Liver (tissue), 9 donors: ENCODE results near the gene UBE2A. TPM values are rescaled to one million over a fixed set of nuclear protein-coding genes. Genes with fewer than 3 reads are reported as not detected.

Source experiments
- DNase-seq: peaks from one replicate; pipeline ENCODE4 v3.0.0-alpha.2; 2017; ENCODE audit warnings: low spot score
- H3K27ac ChIP-seq, 2 donors: one replicate each; pipeline ENCODE4 v1.7.0; 2013; ENCODE audit warnings: inconsistent platforms in 2 of 2, low read length in 2 of 2, control low read depth in 1 of 2, low read depth in 1 of 2, mild to moderate bottlenecking in 1 of 2
- H3K27me3 ChIP-seq, 4 donors: one replicate each; pipeline versions ENCODE4 v1.6.1 to v1.7.0; 2013; ENCODE audit warnings: low read length in 3 of 4, inconsistent platforms in 1 of 4, mild to moderate bottlenecking in 1 of 4, moderate library complexity in 1 of 4; ENCODE audit not compliant: control insufficient read depth in 4 of 4, insufficient read depth in 4 of 4
- H3K36me3 ChIP-seq, 4 donors: one replicate each; pipeline versions ENCODE4 v1.6.1 to v1.7.0; 2013; ENCODE audit warnings: low read length in 3 of 4, mild to moderate bottlenecking in 3 of 4, low read depth in 1 of 4, moderate library complexity in 1 of 4; ENCODE audit not compliant: control insufficient read depth in 4 of 4, insufficient read depth in 3 of 4
- H3K4me1 ChIP-seq, 4 donors: one replicate each; pipeline versions ENCODE4 v1.6.1 to v1.7.0; 2013; ENCODE audit warnings: low read length in 3 of 4, mild to moderate bottlenecking in 3 of 4, moderate library complexity in 1 of 4; ENCODE audit not compliant: control insufficient read depth in 4 of 4, insufficient read depth in 4 of 4
- H3K4me3 ChIP-seq, 3 donors: one replicate each; pipeline versions ENCODE4 v1.6.1 to v1.7.0; 2013; ENCODE audit warnings: low read length in 3 of 3, control low read depth in 1 of 3, low read depth in 1 of 3, mild to moderate bottlenecking in 1 of 3
- H3K9ac ChIP-seq, 2 donors: one replicate each; pipeline ENCODE4 v1.7.0; 2013; ENCODE audit warnings: low read length in 2 of 2, mild to moderate bottlenecking in 2 of 2, moderate library complexity in 2 of 2, control low read depth in 1 of 2, low read depth in 1 of 2
- H3K9me3 ChIP-seq, 4 donors: one replicate each; pipeline versions ENCODE4 v1.6.1 to v1.7.0; 2013; ENCODE audit warnings: low read length in 3 of 4; ENCODE audit not compliant: control insufficient read depth in 4 of 4
- CTCF ChIP-seq: fragments of 150-350 bp; IDR thresholded peaks from 2 replicates; pipeline ENCODE4 v1.5.1; 2017; ENCODE audit warnings: improper control_type of control experiment, low read depth, low read length; ENCODE audit not compliant: missing input control
- EGR1 ChIP-seq, 2 donors: IDR thresholded peaks; 2 replicates each; pipeline ENCODE4 v1.6.1; 2016 to 2018; ENCODE audit warnings: antibody characterized with exemption in 2 of 2, low read depth in 2 of 2
- FOXA1 ChIP-seq: IDR thresholded peaks from 2 replicates; pipeline ENCODE4 v1.6.1; 2016; ENCODE audit warnings: antibody characterized with exemption
- FOXA2 ChIP-seq: IDR thresholded peaks from 2 replicates; pipeline ENCODE4 v1.6.1; 2016; ENCODE audit warnings: antibody characterized with exemption
- GABPA ChIP-seq, 2 donors: IDR thresholded peaks in 1 of 2; conservative IDR thresholded peaks in 1 of 2; 2 replicates each; pipeline ENCODE4 v1.6.1; 2016; ENCODE audit warnings: antibody characterized with exemption in 2 of 2, mild to moderate bottlenecking in 1 of 2, moderate library complexity in 1 of 2
- HNF4A ChIP-seq, 2 donors: conservative IDR thresholded peaks; 2 replicates each; pipeline ENCODE4 v1.6.1; 2016; ENCODE audit warnings: antibody characterized with exemption in 2 of 2, mild to moderate bottlenecking in 2 of 2
- HNF4G ChIP-seq: IDR thresholded peaks from 2 replicates; pipeline ENCODE4 v1.6.1; 2016; ENCODE audit warnings: antibody characterized with exemption
- JUND ChIP-seq, 2 donors: IDR thresholded peaks; 2 replicates each; pipeline ENCODE4 v1.6.1; 2016; ENCODE audit warnings: antibody characterized with exemption in 2 of 2
- NR2F2 ChIP-seq: IDR thresholded peaks from 2 replicates; pipeline ENCODE4 v1.6.1; 2016; ENCODE audit warnings: antibody characterized with exemption
- RAD21 ChIP-seq, 2 donors: IDR thresholded peaks; 2 replicates each; pipeline ENCODE4 v1.6.1; 2016; ENCODE audit warnings: antibody characterized with exemption in 2 of 2, mild to moderate bottlenecking in 2 of 2
- RXRA ChIP-seq, 2 donors: IDR thresholded peaks; 2 replicates each; pipeline ENCODE4 v1.6.1; 2017 to 2018; ENCODE audit warnings: antibody characterized with exemption in 2 of 2, mild to moderate bottlenecking in 1 of 2
- SP1 ChIP-seq: IDR thresholded peaks from 2 replicates; pipeline ENCODE4 v1.6.1; 2018; ENCODE audit warnings: antibody characterized with exemption, mild to moderate bottlenecking
- TAF1 ChIP-seq: conservative IDR thresholded peaks from 2 replicates; pipeline ENCODE4 v1.6.1; 2016; ENCODE audit warnings: antibody characterized with exemption, mild to moderate bottlenecking
- YY1 ChIP-seq: IDR thresholded peaks from 2 replicates; pipeline ENCODE4 v1.6.1; 2016; ENCODE audit warnings: antibody characterized with exemption, mild to moderate bottlenecking
- ZBTB33 ChIP-seq: IDR thresholded peaks from 2 replicates; pipeline ENCODE4 v1.6.1; 2016; ENCODE audit warnings: antibody characterized with exemption
- WGBS: extraction: QIAGEN DNeasy Blood & Tissue Kit; methylation state at CpG from one replicate; pipeline ENCODE4 v1.1.7; 2013; 5-methylcytosine and 5-hydroxymethylcytosine counted together
- polyA plus RNA-seq, 2 donors: library from polyadenylated mRNA; stranded (reverse) in 1 of 2; unstranded in 1 of 2; fragments of 200-250 nt in 1 of 2; fragments of >200 nt in 1 of 2; fragmentation: Nextera tagmentation in 1 of 2; extraction: Ambion mirVana in 1 of 2; gene quantifications; one replicate each; pipeline versions ENCODE4 v1.2.1 to v1.2.3, GENCODE V29; 2013 to 2015
- total RNA-seq, 2 donors: library from RNA; depleted of rRNA; stranded (reverse); fragments of >200 nt; gene quantifications; one replicate each; pipeline ENCODE4 v1.2.3, GENCODE V29; 2014
- TF ChIP-seq, protein P1 (sequence below): IDR thresholded peaks from 2 replicates; pipeline ENCODE4 v1.6.1; 2016; ENCODE audit warnings: antibody characterized with exemption, mild to moderate bottlenecking
- TF ChIP-seq, protein P2 (sequence below): IDR thresholded peaks from 2 replicates; pipeline ENCODE4 v1.6.1; 2016; ENCODE audit warnings: antibody characterized with exemption
- donor health status: healthy.
- donor health status: healthy.
- donor health status: healthy.
- donor health status: healthy.
- donor health status: healthy.

Gene UBE2A
- total and polyA plus RNA-seq, 4 donors, result 12.0 to 21.6 (median 17.4) TPM

- Histone ChIP-seq H3K9me3 (no peaks in the 10 kb centered on the region), H3K36me3 (peaks cover 0 to 2% (median 0%) of the 10 kb centered on the region in 4 donors), H3K9ac (no peak overlapping the region), H3K27ac (no peak overlapping the region), H3K4me1 (peaks cover 0 to 4% (median 0%) of the 10 kb centered on the region in 4 donors), H3K27me3 (no peaks in the 10 kb centered on the region), H3K4me3 (no peak overlapping the region)
- TF ChIP-seq SP1 (no peak), EGR1 (IDR thresholded peaks at IDR 0.05; ENCODE audit: low read depth in 2 of 2) (no peak), HNF4A (conservative IDR thresholded peaks at IDR 0.05) (no peak), HNF4G (no peak), YY1 (no peak), JUND (IDR thresholded peaks at IDR 0.05) (no peak), FOXA1 (no peak), NR2F2 (no peak), GABPA (IDR thresholded peaks at IDR 0.05 in 1 of 2, conservative IDR thresholded peaks at IDR 0.05 in 1 of 2) (no peak), RXRA (IDR thresholded peaks at IDR 0.05) (no peak)
- TF ChIP-seq, protein P1, sequence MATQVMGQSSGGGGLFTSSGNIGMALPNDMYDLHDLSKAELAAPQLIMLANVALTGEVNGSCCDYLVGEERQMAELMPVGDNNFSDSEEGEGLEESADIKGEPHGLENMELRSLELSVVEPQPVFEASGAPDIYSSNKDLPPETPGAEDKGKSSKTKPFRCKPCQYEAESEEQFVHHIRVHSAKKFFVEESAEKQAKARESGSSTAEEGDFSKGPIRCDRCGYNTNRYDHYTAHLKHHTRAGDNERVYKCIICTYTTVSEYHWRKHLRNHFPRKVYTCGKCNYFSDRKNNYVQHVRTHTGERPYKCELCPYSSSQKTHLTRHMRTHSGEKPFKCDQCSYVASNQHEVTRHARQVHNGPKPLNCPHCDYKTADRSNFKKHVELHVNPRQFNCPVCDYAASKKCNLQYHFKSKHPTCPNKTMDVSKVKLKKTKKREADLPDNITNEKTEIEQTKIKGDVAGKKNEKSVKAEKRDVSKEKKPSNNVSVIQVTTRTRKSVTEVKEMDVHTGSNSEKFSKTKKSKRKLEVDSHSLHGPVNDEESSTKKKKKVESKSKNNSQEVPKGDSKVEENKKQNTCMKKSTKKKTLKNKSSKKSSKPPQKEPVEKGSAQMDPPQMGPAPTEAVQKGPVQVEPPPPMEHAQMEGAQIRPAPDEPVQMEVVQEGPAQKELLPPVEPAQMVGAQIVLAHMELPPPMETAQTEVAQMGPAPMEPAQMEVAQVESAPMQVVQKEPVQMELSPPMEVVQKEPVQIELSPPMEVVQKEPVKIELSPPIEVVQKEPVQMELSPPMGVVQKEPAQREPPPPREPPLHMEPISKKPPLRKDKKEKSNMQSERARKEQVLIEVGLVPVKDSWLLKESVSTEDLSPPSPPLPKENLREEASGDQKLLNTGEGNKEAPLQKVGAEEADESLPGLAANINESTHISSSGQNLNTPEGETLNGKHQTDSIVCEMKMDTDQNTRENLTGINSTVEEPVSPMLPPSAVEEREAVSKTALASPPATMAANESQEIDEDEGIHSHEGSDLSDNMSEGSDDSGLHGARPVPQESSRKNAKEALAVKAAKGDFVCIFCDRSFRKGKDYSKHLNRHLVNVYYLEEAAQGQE, result no peak
- TF ChIP-seq, protein P2, sequence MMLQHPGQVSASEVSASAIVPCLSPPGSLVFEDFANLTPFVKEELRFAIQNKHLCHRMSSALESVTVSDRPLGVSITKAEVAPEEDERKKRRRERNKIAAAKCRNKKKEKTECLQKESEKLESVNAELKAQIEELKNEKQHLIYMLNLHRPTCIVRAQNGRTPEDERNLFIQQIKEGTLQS, result no peak
- WGBS, result 55% methylated on average over 2 of the region's 2 CpGs
- no peak for DNase-seq
Observed at GRCh38 chrX:119539872-119540271, 34.5 kb upstream of the UBE2A start.

GRCh38 chrX:119541188-119541587 is 33.2 kb upstream of the UBE2A start:
- TF ChIP-seq EGR1 (IDR thresholded peaks at IDR 0.05; ENCODE audit: low read depth in 2 of 2) (no peak), FOXA1 (no peak)
- peaks cover 0 to 2% (median 0%) of the 10 kb centered on the region in 4 donors for H3K36me3 ChIP-seq
- H3K4me3 ChIP-seq, result no peak overlapping the region
- no peak overlapping the region for H3K9ac ChIP-seq
- no peak overlapping the region for H3K27ac ChIP-seq
- WGBS, result 84% methylated on average over 4 of the region's 4 CpGs
- H3K27me3 ChIP-seq, result no peaks in the 10 kb centered on the region
- peaks cover 0 to 4% (median 0%) of the 10 kb centered on the region in 4 donors for H3K4me1 ChIP-seq
- no peaks in the 10 kb centered on the region for H3K9me3 ChIP-seq
- no peak for DNase-seq

GRCh38 chrX:119549327-119550016 is 24.9 kb upstream of the UBE2A start:
- H3K27ac ChIP-seq, result no peak overlapping the region
- H3K27me3 ChIP-seq, result no peaks in the 10 kb centered on the region
- no peaks in the 10 kb centered on the region for H3K36me3 ChIP-seq
- 81% methylated on average over 7 of the region's 7 CpGs for WGBS
- H3K9me3 ChIP-seq, result no peaks in the 10 kb centered on the region
- no peaks in the 10 kb centered on the region for H3K4me1 ChIP-seq
- H3K4me3 ChIP-seq, result no peak overlapping the region
- DNase-seq, result no peak
- no peak overlapping the region for H3K9ac ChIP-seq
- TF ChIP-seq, protein P2, result no peak
- TF ChIP-seq FOXA2 (no peak), RXRA (IDR thresholded peaks at IDR 0.05) (no peak), HNF4A (conservative IDR thresholded peaks at IDR 0.05) (no peak), NR2F2 (no peak), HNF4G (no peak), FOXA1 (no peak), JUND (IDR thresholded peaks at IDR 0.05) (no peak), GABPA (IDR thresholded peaks at IDR 0.05 in 1 of 2, conservative IDR thresholded peaks at IDR 0.05 in 1 of 2) (no peak), EGR1 (IDR thresholded peaks at IDR 0.05; ENCODE audit: low read depth in 2 of 2) (no peak), YY1 (no peak), CTCF (no peak), RAD21 (IDR thresholded peaks at IDR 0.05) (no peak), TAF1 (no peak), ZBTB33 (no peak), SP1 (no peak)
